HepG2 (cell line): ENCODE results near the gene ANAPC1. TPM values are rescaled to one million over a fixed set of nuclear protein-coding genes. Genes with fewer than 3 reads are reported as not detected.
A peak's percentile ranks its signal among the peaks of the same experiment; 100 is the strongest.

ENCODE experiments used
- CEBPZ ChIP-seq: IDR thresholded peaks from 2 replicates; pipeline ENCODE4 v1.6.1; 2012; ENCODE audit warnings: low read length, improper control_type of control experiment
- NR0B2 ChIP-seq: sonication (generic); formaldehyde crosslinking; IDR thresholded peaks from 2 replicates; pipeline ENCODE4 v1.4.0; 2020; ENCODE audit warnings: mild to moderate bottlenecking, missing genetic modification reagents
- REST ChIP-seq, 2 experiments: IDR thresholded peaks; 2 replicates each; pipeline ENCODE4 v1.6.1; 2011 to 2012; ENCODE audit warnings: low read length in 2 of 2, borderline replicate concordance in 1 of 2, low read depth in 1 of 2, mild to moderate bottlenecking in 1 of 2, moderate library complexity in 1 of 2
- TARDBP ChIP-seq: sonication (generic); formaldehyde crosslinking; IDR thresholded peaks from 2 replicates; pipeline ENCODE4 v1.8.0; 2022; ENCODE audit warnings: mild to moderate bottlenecking, missing genetic modification reagents
- ZNF430 ChIP-seq: sonication (generic); formaldehyde crosslinking; IDR thresholded peaks from 2 replicates; pipeline ENCODE4 v1.9.0; 2021; ENCODE audit warnings: mild to moderate bottlenecking, missing genetic modification reagents
- ZNF468 ChIP-seq: sonication (generic); formaldehyde crosslinking; IDR thresholded peaks from 2 replicates; pipeline ENCODE4 v1.8.0; 2022; ENCODE audit warnings: mild to moderate bottlenecking, moderate library complexity, missing genetic modification reagents
- ZNF569 ChIP-seq: sonication (generic); formaldehyde crosslinking; IDR thresholded peaks from 2 replicates; pipeline ENCODE4 v1.5.0; 2020; ENCODE audit warnings: mild to moderate bottlenecking, missing genetic modification reagents, moderate library complexity, borderline replicate concordance
- ZNF7 ChIP-seq: IDR thresholded peaks from 2 replicates; pipeline ENCODE4 v1.6.1; 2016; ENCODE audit warnings: missing biosample characterization, missing genetic modification reagents
- ZNF776 ChIP-seq: sonication (generic); formaldehyde crosslinking; IDR thresholded peaks from 2 replicates; pipeline ENCODE4 v1.4.0; 2020; ENCODE audit warnings: mild to moderate bottlenecking, missing genetic modification reagents
- polyA plus RNA-seq, 8 experiments: library from polyadenylated mRNA; depleted of rRNA in 3 of 8; stranded (reverse) in 7 of 8; unstranded in 1 of 8; fragments of >200 nt; fragmentation: Illumina TruSeq in 4 of 8; extraction: Trizol in 4 of 8; gene quantifications; 2 replicates each; pipeline versions ENCODE4 v1.2.1 to v1.2.3, GENCODE V29; 2011 to 2016; ENCODE audit warnings: low read depth in 4 of 8, missing spikeins in 1 of 8, mixed read lengths in 1 of 8; ENCODE audit not compliant: insufficient read depth in 1 of 8
- total RNA-seq, 5 experiments: library from RNA; depleted of rRNA; stranded (reverse); fragments of >200 nt; fragmentation: Illumina TruSeq; extraction: Trizol; gene quantifications; 2 replicates each; pipeline ENCODE4 v1.2.3, GENCODE V29; 2016; ENCODE audit warnings: low read depth in 1 of 5
- TF ChIP-seq, protein P1 (sequence below): sonication (generic); formaldehyde crosslinking; IDR thresholded peaks from 2 replicates; pipeline ENCODE4 v1.9.0; 2022; ENCODE audit warnings: missing genetic modification reagents, mild to moderate bottlenecking, borderline replicate concordance
- TF ChIP-seq, protein P2 (sequence below): sonication (generic); formaldehyde crosslinking; IDR thresholded peaks from 2 replicates; pipeline ENCODE4 v1.4.0; 2020; ENCODE audit warnings: missing genetic modification reagents
- TF ChIP-seq, protein P3 (sequence below): sonication (generic); formaldehyde crosslinking; IDR thresholded peaks from 2 replicates; pipeline ENCODE4 v1.8.0; 2022; ENCODE audit warnings: mild to moderate bottlenecking, missing genetic modification reagents, borderline replicate concordance

ANAPC1 gene
- total and polyA plus RNA-seq, 2 of the 13 experiments (the other 11 are each of a cell fraction or from before 2014, with no cell fraction given): 50.0 to 89.7 TPM

- TF ChIP-seq, protein P1, sequence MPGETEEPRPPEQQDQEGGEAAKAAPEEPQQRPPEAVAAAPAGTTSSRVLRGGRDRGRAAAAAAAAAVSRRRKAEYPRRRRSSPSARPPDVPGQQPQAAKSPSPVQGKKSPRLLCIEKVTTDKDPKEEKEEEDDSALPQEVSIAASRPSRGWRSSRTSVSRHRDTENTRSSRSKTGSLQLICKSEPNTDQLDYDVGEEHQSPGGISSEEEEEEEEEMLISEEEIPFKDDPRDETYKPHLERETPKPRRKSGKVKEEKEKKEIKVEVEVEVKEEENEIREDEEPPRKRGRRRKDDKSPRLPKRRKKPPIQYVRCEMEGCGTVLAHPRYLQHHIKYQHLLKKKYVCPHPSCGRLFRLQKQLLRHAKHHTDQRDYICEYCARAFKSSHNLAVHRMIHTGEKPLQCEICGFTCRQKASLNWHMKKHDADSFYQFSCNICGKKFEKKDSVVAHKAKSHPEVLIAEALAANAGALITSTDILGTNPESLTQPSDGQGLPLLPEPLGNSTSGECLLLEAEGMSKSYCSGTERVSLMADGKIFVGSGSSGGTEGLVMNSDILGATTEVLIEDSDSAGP (CRISPR knock-in tag): peak; percentile 89
- TF ChIP-seq ZNF468 (CRISPR knock-in tag): no peak
- no peak; the same call in 1 of the 2 replicates for TF ChIP-seq ZNF776 (CRISPR knock-in tag)
- TF ChIP-seq TARDBP: no peak
- 0 out of 2 replicates have a peak, but pooled peaks have one; percentile 25 for TF ChIP-seq ZNF569 (CRISPR knock-in tag)
- 0 out of 2 replicates have a peak, but pooled peaks have one; percentile 15 for TF ChIP-seq ZNF7 (CRISPR knock-in tag)
- TF ChIP-seq, protein P2, sequence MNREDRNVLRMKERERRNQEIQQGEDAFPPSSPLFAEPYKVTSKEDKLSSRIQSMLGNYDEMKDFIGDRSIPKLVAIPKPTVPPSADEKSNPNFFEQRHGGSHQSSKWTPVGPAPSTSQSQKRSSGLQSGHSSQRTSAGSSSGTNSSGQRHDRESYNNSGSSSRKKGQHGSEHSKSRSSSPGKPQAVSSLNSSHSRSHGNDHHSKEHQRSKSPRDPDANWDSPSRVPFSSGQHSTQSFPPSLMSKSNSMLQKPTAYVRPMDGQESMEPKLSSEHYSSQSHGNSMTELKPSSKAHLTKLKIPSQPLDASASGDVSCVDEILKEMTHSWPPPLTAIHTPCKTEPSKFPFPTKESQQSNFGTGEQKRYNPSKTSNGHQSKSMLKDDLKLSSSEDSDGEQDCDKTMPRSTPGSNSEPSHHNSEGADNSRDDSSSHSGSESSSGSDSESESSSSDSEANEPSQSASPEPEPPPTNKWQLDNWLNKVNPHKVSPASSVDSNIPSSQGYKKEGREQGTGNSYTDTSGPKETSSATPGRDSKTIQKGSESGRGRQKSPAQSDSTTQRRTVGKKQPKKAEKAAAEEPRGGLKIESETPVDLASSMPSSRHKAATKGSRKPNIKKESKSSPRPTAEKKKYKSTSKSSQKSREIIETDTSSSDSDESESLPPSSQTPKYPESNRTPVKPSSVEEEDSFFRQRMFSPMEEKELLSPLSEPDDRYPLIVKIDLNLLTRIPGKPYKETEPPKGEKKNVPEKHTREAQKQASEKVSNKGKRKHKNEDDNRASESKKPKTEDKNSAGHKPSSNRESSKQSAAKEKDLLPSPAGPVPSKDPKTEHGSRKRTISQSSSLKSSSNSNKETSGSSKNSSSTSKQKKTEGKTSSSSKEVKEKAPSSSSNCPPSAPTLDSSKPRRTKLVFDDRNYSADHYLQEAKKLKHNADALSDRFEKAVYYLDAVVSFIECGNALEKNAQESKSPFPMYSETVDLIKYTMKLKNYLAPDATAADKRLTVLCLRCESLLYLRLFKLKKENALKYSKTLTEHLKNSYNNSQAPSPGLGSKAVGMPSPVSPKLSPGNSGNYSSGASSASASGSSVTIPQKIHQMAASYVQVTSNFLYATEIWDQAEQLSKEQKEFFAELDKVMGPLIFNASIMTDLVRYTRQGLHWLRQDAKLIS: no peak; the same call in 1 of the 2 replicates
- no peak for TF ChIP-seq CEBPZ
- no peak for TF ChIP-seq ZNF430
- TF ChIP-seq, protein P3, sequence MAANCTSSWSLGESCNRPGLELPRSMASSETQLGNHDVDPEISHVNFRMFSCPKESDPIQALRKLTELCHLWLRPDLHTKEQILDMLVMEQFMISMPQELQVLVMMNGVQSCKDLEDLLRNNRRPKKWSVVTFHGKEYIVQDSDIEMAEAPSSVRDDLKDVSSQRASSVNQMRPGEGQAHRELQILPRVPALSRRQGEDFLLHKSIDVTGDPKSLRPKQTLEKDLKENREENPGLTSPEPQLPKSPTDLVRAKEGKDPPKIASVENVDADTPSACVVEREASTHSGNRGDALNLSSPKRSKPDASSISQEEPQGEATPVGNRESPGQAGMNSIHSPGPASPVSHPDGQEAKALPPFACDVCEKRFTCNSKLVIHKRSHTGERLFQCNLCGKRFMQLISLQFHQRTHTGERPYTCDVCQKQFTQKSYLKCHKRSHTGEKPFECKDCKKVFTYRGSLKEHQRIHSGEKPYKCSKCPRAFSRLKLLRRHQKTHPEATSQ (CRISPR knock-in tag): no peak
- no peak; the same call in 1 of the 2 replicates for TF ChIP-seq NR0B2 (CRISPR knock-in tag)
- TF ChIP-seq REST (IDR thresholded peaks at IDR 0.05; ENCODE audit: borderline replicate concordance in 1 of 2, low read depth in 1 of 2, low read length in 2 of 2): peak in 1 of 2 experiments; percentile 17; a peak in 1 of 4 replicates
Measured at GRCh38 chr2:111897924-111898702, 14.1 kb upstream of the ANAPC1 start, which contains the start of gene MERTK (continued).
